Spinal cord (tissue), 10 donors: ENCODE results near the gene DNHD1. TPM values are rescaled to one million over a fixed set of nuclear protein-coding genes. Genes with fewer than 3 reads are reported as not detected.

Source experiments
- DNase-seq, 6 donors: peaks; one replicate each; pipeline versions ENCODE4 v3.0.0 to v3.0.0-alpha.2; 2013 to 2015; ENCODE audit warnings: low spot score in 6 of 6, low read depth in 4 of 6
- H3K27ac ChIP-seq: one replicate; pipeline ENCODE4 v1.5.1; 2013; ENCODE audit warnings: low read depth, low read length, control low read depth
- H3K27me3 ChIP-seq: one replicate; pipeline ENCODE4 v1.6.1; 2013; ENCODE audit warnings: low read length; ENCODE audit not compliant: control insufficient read depth, insufficient read depth
- H3K36me3 ChIP-seq: one replicate; pipeline ENCODE4 v1.6.1; 2013; ENCODE audit warnings: low read length; ENCODE audit not compliant: control insufficient read depth, insufficient read depth
- H3K4me1 ChIP-seq: one replicate; pipeline ENCODE4 v1.6.1; 2013; ENCODE audit warnings: low read length; ENCODE audit not compliant: control insufficient read depth, insufficient read depth
- H3K4me3 ChIP-seq: one replicate; pipeline ENCODE4 v1.5.1; 2013; ENCODE audit warnings: low read depth, low read length, control low read depth
- H3K9me3 ChIP-seq: one replicate; pipeline ENCODE4 v1.6.1; 2013; ENCODE audit warnings: low read length; ENCODE audit not compliant: control insufficient read depth, insufficient read depth
- WGBS: methylation state at CpG from one replicate; pipeline ENCODE4 v1.1.5; 2013; ENCODE audit warnings: missing lambda C conversion rate; ENCODE audit not compliant: insufficient coverage; 5-methylcytosine and 5-hydroxymethylcytosine counted together
- long read RNA-seq, 4 donors: transcript quantifications; one replicate each; lab custom pipeline, GENCODE V29; 2026
- polyA plus RNA-seq, 2 donors: library from polyadenylated mRNA; unstranded; fragments of 120-200 nt; gene quantifications; one replicate each; pipeline ENCODE4 v1.2.1, GENCODE V29; 2013; ENCODE audit not compliant: insufficient read length in 2 of 2
- total RNA-seq, 2 donors: library from RNA; depleted of rRNA in 1 of 2; stranded (reverse); fragments of 120-200 nt in 1 of 2; fragments of >200 nt in 1 of 2; gene quantifications; one replicate each; pipeline versions ENCODE4 v1.2.3 to v1.2.4, GENCODE V29; 2013 to 2014
- donor health status: healthy.

Gene DNHD1, protein sequence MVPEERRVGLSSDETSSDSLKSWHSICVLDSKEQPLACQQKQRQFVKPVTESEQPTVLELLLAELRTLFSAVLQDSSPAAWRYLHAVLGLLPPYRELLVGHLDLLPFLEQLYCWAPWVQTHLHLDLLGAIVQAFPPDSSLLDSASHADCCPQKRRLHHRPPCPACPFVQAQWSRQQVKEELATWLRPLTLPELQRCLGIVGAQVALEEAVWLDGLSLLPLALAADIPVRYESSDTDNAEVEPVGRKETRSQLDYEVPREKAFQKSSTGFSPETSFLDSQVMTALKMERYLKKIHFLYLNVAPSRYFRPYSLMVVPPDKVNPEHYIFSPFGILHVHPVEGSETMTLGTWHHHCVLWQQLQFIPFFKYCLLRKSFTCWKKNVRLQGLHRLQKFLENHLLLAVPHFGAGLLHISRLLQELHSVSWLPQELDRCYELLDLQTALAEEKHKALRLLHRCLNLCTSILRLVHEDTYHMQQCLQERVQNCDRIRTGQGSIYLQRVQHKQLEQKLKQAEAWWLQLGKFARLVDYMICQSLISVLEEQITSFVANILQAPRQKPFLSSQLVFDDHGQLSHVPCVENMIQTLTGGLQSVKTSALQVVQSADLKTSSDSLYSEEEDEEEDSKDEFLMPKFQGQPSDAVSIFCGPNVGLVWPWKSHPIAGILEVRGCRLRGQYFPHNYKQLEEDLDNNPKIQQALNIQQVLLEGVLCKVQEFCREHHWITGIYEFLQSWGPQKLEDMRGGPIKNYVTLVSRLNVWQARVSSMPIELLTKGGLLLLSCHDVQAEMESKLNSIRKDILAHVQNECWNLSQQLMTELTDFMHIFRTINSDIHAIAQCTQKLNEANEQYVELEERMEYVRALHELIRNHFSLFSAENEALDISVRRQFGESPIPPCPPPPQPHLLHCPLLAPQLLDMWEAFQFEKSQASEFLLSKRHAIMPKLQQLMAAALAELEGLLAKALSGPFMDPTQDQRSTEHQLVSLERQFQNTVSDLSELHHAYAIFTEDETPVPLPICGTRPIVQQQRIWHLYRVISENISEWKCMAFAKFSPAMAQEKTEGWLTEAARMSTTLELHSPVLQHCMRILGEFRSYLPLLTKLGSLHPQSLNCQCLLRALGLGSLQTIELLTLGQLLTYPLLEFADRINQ (N-terminal part only)
- total RNA-seq (10 to 100 TPM in 1 of 2 donors, 1 to 10 TPM in 1; 6.6 to 11.4 TPM), polyA plus RNA-seq (10 to 100 TPM; 12.9 to 22.7 TPM)
- long read RNA-seq, donor 1, partial matches to known transcripts: 0 of 6 reads
- long read RNA-seq, donor 1, other reads (novel, unspliced or antisense): 6 of 6 reads
- long read RNA-seq, donor 2: 0 reads
- long read RNA-seq, donor 3: 0 reads
- long read RNA-seq, donor 4: 0 reads

- Histone ChIP-seq H3K36me3 (peaks cover 29% of the 10 kb centered on the region), H3K4me1 (peaks cover 4% of the 10 kb centered on the region), H3K27me3 (no peaks in the 10 kb centered on the region), H3K4me3 (peak within 1 kb of the TSS; percentile 11), H3K27ac (no peak within 1 kb of the TSS), H3K9me3 (no peaks in the 10 kb centered on the region)
- DNase-seq: peak in 2 of 6 donors; percentile 13 to 35
- 32% methylated on average over 29 of the region's 33 CpGs for WGBS
Measured at GRCh38 chr11:6497069-6497839, at the start of gene DNHD1. TSS of gene DNHD1 (plus strand) at chr11:6497280. CDS start at chr11:6498216, 936 bp downstream.

DNA sequence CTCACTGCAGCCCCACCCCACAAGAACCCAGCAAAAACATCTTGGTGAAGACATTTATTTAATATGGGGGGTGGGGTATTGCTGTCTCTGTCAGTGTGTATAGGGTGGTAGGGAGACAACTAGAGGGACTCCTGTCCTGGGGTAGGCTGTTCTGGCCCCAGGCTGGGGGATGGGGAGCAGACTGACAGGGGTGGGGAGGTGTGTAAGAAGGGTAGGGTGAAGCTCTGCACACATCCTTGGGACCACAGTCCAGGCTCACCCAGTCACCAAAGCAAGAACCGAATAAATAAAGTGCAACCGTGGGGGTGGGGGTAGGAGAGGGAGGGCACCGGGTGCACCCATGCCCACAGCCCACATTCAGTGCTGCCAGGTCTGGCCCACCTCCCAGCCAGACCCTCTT is 48.5 kb upstream of the DNHD1 start:
- no peak for DNase-seq
- peaks cover 44% of the 10 kb centered on the region for H3K36me3 ChIP-seq
- no peak overlapping the region for H3K4me3 ChIP-seq
- H3K4me1 ChIP-seq: no peaks in the 10 kb centered on the region
- no peaks in the 10 kb centered on the region for H3K27me3 ChIP-seq
- H3K9me3 ChIP-seq: no peaks in the 10 kb centered on the region
- no CpG with 5 or more reads among the region's 3 CpGs for WGBS
- no peak overlapping the region for H3K27ac ChIP-seq

DNA sequence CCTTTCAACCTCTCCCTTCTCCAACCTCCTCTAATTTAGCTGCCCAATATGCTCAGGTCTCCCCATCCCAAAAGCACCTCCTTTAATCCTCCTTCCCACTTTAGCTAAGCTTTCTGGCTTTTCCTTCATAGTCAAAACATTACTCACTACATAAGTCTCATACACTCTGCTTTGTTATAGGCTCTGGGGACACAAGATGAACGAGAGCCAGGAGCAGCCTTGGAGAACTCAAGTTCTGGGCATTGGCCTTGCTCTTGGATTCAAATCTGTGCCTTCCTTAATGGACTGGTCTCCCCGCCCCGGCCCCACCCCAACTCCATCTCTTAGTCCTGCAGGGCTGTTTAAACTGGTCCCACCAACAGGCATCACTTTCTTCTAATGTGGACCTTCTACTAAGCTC is 44.9 kb upstream of the DNHD1 start:
- no peak for DNase-seq
- Histone ChIP-seq H3K27ac (no peak overlapping the region), H3K36me3 (peaks cover 74% of the 10 kb centered on the region), H3K27me3 (no peaks in the 10 kb centered on the region), H3K4me3 (no peak overlapping the region), H3K9me3 (no peaks in the 10 kb centered on the region), H3K4me1 (no peaks in the 10 kb centered on the region)
- WGBS: 86% methylated on average over 1 of the region's 3 CpGs

GRCh38 chr11:6453152-6453551 is 43.9 kb upstream of the DNHD1 start:
- Histone ChIP-seq H3K9me3 (no peaks in the 10 kb centered on the region), H3K4me1 (no peaks in the 10 kb centered on the region), H3K4me3 (no peak overlapping the region), H3K36me3 (peaks cover 81% of the 10 kb centered on the region), H3K27me3 (no peaks in the 10 kb centered on the region), H3K27ac (no peak overlapping the region)
- no peak for DNase-seq
- 94% methylated on average over 2 of the region's 2 CpGs for WGBS

DNA sequence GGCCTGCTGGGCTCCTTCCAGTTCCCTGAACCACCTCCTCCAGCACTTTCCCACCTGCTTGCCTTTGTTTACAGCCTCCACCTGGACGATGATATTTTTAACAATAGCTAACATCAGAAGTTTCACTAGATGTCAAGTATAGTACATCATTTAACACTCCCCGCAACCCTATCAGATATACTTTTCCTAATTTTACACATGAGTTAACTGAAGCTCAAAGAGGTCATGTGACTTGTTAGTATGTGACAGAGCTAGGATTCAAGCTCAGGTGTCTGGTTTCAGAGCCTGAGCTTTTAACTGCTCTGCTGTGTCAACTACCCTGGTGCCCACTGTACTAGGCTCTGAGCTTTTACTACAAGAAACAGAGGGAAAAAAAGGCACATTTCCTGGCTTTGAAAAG is 42.0 kb upstream of the DNHD1 start:
- H3K4me1 ChIP-seq: no peaks in the 10 kb centered on the region
- H3K9me3 ChIP-seq: no peaks in the 10 kb centered on the region
- H3K27me3 ChIP-seq: no peaks in the 10 kb centered on the region
- 71% methylated on average over 1 of the region's 2 CpGs for WGBS
- no peak for DNase-seq
- H3K4me3 ChIP-seq: no peak overlapping the region
- H3K27ac ChIP-seq: no peak overlapping the region
- H3K36me3 ChIP-seq: peaks cover 73% of the 10 kb centered on the region

GRCh38 chr11:6456361-6457073 is 40.6 kb upstream of the DNHD1 start:
- H3K36me3 ChIP-seq: peaks cover 72% of the 10 kb centered on the region
- no peak for DNase-seq
- no peaks in the 10 kb centered on the region for H3K9me3 ChIP-seq
- no peaks in the 10 kb centered on the region for H3K4me1 ChIP-seq
- 96% methylated on average over 56 of the region's 56 CpGs for WGBS
- H3K27me3 ChIP-seq: no peaks in the 10 kb centered on the region
- no peak overlapping the region for H3K4me3 ChIP-seq
- H3K27ac ChIP-seq: no peak overlapping the region

GRCh38 chr11:6457581-6458320 is 39.3 kb upstream of the DNHD1 start:
- Histone ChIP-seq H3K36me3 (peaks cover 69% of the 10 kb centered on the region), H3K9me3 (no peaks in the 10 kb centered on the region), H3K4me1 (no peaks in the 10 kb centered on the region), H3K4me3 (no peak overlapping the region), H3K27me3 (no peaks in the 10 kb centered on the region), H3K27ac (no peak overlapping the region)
- WGBS: 95% methylated on average over 18 of the region's 26 CpGs
- DNase-seq: no peak
